ENCODE data around the gene ANKRD33.

ANKRD33 gene, protein sequence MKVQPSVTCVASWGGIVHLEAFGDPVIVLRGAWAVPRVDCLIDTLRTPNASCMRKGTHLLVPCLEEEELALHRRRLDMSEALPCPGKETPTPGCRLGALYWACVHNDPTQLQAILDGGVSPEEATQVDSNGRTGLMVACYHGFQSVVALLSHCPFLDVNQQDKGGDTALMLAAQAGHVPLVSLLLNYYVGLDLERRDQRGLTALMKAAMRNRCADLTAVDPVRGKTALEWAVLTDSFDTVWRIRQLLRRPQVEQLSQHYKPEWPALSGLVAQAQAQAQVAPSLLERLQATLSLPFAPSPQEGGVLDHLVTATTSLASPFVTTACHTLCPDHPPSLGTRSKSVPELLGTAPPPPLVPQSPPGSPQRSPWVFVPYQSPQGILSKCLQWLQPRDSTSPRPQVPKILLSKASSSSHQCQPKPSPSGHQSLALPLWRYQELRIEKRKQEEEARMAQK

DNA sequence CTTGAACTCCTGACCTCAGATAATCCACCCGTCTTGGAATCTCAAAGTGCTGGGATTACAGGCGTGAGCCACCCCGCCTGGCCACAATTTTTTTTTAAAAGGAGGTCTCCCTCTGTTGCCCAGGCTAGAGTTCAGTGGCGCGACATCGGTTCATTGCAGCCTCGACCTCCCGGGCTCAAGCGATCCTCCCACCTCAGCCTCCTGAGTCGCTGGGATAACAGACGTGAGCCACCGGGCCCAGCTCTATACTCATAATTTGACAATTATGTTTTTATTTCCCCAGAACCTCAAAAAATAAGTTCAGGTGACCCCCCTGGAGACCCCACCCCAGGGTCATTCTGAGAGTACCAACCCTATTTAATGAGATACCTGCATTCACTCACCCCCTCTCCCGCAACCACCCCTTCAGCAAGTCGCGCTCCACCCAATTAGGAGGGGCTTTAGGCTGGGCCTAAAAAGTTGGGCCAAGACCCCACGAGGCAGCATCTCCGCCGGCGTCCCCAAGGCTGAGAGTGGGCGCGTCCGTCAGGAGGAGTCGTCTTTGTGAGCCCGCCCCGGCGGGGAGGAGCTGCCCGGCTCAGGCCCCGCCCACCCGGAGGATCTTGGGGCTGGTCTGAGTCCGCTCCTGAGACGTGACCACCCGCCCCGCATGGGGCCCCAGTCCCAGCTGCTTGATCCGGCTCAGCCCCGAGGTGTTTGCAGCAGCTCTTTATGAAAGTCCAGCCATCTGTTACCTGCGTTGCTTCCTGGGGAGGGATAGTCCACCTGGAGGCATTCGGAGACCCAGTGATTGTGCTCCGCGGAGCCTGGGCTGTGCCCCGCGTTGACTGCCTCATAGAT, at the start of gene ANKRD33:
Gene ANKRD33 (plus strand): TSS at position 628 of the 840 bp plus-strand sequence. CDS start 84 bp downstream, at position 712.
- no peak for DNase-seq (ENCODE audit: low spot score)

DNA sequence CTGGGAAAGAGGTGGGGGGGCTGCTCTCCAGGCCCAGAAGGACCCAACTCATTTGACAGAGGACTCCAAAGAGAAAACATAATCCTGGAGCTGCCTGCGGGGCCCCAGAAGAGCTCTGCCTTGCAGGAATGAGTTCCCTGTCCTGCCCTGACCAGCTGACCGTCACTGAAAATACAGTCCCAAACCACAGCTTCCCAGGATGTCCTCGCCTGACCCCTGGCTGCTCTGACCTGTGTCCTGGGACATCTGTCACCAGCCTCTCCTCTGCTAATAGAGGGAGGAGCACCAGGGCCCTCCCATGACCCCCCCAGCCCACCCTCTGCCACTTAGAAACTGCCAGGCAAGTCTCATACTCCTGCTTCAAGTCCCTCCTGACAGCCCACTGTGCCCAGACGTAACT, 49.1 kb upstream of the ANKRD33 start:
- DNase-seq (ENCODE audit: low spot score): no peak

DNA sequence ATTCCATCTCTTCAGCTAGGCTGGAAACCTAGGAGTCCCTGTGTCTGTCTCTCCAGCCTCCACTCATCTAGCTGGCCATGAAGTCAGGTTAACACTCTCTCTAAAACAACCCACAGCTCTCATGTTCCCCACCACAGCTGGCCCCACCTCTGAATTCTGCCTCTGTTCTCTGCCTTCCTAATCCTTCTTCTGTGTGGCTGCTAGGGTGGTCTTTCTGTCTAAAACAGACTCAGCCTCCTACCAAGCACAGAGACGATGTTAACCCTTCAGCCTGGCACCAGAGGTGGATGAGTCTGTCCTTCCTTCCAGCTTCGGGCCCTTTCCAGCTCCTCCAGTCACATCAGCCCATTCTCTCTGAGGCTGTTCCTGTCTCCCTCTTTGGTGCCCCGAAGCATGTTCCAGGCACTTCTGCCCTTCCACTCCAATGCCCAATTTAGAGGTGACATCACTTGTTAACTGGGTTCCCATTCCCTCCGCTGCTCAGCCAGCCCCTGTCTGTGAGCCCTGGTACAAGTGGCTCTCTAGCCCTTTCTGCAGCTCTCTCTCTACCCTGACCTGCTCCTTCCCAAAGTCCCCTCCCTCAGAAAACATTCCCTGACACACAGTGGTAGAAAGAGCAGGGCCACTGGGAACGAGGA, 48.5 kb upstream of the ANKRD33 start:
- no peak for DNase-seq (ENCODE audit: low spot score)

DNA sequence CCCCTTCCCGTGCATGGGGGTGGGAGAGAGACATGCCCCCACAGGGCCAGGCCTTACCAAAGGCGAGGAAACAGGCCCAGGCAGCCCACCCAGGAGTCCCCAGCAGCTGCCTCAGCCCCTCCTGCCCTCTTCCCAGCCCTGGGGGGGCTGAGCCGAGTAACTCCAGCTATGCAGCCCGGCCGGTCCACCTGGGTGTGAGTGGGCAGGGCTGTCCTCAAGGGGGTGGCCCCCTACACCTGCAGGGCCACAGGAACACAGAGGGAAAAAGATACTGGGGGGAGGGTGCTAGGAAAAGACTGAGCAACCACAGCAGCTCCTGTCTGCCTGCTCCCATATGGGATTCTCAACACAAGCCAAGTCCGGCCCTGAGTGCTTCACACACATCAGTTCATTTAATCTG, 46.9 kb upstream of the ANKRD33 start:
- DNase-seq (ENCODE audit: low spot score): no peak

DNA sequence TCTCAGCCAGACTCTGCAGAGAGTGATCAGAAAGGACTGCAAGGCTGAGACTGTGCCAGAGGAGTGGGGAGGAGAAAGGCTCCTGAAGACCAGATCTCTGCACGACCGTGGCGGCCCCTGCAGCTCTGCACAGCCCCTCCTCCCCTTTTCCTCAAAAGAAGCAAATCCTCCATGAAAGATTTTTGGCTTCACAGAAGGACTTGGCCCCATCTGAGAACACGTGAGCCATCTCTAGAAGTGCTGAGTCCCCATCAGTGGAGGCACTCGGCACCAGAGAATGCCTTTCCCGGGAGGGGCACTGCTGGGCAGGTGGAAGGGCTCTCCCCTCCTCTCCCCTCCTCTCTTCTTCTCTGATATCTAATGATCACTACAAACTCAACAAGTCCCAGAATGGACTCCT, 46.2 kb upstream of the ANKRD33 start:
- no peak for DNase-seq (ENCODE audit: low spot score)

DNA sequence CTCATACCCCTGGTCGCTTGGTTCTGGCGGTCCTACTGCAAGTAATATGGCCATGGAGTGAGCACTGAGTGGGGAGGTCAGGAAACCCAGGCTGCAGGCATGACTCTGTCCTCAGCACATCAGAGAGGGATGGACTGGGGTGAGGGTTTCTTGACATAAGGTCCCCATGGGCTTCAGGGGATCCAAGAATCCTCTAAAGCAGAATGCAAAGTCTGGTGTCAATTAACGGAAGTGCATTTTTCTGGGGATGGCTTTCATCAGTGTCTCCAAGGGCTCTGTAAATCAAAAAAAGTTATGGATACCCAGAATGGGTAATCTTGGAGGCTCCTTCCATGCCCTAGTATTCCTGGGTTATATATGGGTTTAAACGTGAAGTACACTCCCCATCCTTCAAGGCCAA, 43.0 kb upstream of the ANKRD33 start:
- no peak for DNase-seq (ENCODE audit: low spot score)

DNA sequence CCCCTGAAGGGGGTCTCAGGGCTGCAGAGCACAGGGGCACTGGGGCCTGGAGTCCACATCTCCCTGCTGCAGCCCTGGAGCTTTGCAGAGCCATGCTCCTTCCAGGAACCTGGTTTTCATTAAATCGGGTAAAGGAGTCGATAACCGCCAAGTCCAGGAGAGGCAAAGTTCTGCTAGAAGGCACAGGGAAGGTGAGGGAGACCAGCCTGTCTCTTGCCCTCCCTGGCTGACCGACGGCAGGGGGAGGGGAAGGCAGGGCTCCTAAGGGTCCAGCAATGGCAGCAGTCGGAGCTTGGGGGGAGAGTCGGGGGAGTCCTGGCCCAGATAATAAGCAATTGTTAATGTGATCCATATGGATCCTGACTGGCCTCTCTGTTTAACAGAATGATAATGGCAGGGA, 42.4 kb upstream of the ANKRD33 start:
- DNase-seq (ENCODE audit: low spot score): no peak

DNA sequence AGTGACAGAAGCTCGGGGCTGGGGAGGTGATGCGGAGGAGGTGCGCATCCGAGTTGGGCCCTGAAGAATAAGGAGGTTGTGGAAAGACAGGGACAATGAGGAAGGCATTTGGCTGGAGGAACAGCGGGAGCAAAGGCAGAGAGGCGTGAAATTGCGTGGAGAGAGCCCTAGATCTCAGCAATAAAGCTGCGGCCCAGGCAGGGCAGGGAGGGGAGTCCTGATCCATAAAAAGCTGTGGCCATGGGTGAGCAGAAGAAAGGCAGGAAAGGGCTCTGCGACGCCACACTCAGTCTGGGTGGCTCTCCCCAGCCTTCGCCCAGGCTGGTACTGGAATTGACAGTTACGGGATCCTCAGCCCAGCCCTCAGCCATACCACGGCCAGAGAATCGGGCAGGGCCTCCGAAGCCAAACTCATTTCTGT, 41.6 kb upstream of the ANKRD33 start:
- no peak for DNase-seq (ENCODE audit: low spot score)

DNA sequence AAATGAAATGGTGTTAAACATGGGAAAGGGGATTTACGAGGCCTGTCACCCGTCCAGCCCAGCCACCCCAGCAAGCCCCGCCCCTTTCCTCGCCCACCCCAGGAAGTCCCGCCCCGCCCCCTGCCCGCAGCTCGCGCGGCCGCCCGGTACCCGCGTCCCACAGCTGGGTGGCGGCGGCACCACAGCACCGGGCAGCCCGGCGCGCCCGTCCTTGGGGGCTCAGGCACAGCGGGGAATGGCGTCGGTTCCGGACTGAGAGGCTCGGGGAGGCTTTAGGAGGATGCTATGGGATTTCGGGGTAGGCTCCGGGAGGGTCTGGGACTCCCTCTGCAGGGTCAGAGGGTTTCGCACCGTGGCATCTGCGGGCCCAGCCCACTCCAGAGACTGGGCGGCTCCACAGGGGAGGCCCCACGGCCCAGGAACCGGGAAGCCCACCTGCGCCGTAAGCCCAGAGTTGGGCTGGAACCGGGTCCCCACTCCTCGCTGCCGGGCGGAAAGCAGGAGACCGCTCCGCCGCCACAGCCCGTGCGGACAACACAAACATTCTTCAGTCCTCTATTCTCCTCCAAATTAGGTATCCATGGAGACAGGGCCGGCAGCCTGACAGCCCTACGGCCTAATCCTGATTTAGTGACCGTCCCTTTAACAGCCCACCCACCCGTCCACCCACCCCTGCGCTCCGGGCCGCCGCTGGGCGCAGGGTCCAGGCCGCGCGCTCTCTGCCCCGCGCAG, 40.8 kb upstream of the ANKRD33 start:
- DNase-seq (ENCODE audit: low spot score): no peak

DNA sequence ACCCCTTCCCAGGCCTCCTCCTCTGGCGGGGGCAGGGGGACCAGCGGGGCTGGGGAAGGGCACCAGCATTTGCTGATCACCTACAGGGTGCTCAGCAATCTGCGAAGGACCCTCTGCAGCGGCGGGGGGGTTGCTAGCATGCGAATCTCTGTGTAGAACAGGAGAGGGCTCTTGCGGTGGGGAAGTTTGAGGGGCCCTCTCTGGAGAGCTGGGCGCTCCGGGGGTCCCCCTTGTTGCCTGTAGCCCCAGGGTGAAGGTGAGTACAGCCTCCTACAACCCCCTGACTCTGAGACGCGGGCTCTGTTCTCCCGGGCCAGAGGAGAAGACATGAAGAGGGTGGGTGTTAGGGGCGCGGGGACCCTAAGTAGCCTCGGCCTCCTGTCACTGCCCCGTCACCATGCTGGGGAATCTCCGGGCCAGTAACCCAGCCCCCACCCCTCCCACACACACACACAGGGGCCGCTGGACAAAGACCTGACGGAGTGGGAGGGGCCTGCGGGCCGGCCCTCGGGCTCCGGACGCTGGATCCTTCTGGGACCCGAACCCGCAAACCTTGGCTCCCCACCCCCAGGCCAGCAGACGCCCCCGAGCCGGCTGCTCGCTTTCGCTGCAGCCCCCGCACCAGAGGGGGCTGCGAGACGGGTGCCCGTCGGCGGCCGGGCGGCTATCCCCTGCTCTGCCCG, 40.1 kb upstream of the ANKRD33 start:
- no peak for DNase-seq (ENCODE audit: low spot score)

DNA sequence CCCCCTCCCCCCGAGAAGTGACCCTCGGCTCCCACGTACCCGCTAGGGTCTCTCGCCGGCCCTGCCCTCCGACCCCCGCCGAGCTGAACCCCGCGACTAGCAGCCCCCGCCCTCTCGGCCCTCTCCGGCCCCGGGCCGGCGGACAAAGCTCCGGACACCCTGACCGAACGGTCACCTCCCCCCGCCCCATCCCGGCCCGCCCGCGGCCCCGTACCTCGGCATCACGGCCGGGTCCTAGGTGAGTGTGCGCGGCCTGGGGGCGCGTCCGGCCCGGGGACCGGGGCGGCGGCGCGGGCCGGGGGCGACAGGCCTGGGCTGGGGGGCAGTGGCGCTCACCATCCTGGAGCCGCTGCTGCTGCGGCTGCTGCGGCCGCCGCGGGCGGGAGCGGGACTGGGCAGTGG, 39.6 kb upstream of the ANKRD33 start, which contains the start of gene FIGNL2:
Gene FIGNL2 (minus strand): TSS at position 393 of the 402 bp plus-strand sequence. CDS start 26,305 bp downstream, outside the sequence.
- no peak for DNase-seq (ENCODE audit: low spot score)

DNA sequence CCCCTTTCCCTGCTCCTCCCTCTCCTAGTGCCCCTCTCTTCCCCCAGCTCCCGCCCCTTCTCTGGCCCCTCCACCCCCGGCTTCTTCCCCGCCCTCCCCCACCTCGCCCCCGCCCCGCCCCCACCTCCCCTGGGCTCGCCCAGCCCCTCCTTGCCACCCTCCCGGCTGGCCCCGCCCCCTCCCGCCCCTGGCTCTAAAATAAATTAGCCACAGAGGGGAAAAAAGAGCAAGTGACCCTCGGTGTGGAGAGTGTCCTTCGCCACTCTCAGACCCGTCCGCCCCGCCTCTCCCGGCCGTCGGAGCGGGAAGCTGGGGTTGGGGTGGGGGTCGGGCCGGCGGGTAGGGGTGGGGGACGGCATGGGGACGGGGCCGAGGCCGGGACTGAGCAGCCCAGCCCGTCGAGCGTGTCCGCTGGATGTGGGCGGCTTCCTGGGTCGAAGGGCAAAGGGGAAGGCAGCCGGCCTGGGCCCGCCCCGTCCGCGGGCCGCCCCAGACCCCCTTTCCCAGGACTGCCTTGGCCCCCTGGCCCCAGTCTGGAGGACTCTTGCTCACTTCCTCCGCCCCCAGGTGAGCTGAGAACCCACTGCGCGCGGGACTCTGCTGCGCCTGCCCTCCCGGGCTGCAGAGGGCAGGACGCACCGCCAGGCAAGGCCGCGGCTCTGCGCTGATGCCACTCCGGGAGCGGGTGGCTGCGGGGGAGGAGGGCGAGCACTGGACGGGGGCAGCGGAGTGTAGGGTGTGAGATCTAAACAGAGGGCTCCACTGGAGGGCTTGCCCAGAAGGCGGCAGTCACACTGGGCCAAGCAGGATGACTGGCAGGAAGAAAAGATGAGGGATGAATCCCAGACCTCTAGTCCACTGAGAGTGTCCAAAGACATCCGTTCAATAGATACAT, 38.8 kb upstream of the ANKRD33 start:
- no peak for DNase-seq (ENCODE audit: low spot score)

DNA sequence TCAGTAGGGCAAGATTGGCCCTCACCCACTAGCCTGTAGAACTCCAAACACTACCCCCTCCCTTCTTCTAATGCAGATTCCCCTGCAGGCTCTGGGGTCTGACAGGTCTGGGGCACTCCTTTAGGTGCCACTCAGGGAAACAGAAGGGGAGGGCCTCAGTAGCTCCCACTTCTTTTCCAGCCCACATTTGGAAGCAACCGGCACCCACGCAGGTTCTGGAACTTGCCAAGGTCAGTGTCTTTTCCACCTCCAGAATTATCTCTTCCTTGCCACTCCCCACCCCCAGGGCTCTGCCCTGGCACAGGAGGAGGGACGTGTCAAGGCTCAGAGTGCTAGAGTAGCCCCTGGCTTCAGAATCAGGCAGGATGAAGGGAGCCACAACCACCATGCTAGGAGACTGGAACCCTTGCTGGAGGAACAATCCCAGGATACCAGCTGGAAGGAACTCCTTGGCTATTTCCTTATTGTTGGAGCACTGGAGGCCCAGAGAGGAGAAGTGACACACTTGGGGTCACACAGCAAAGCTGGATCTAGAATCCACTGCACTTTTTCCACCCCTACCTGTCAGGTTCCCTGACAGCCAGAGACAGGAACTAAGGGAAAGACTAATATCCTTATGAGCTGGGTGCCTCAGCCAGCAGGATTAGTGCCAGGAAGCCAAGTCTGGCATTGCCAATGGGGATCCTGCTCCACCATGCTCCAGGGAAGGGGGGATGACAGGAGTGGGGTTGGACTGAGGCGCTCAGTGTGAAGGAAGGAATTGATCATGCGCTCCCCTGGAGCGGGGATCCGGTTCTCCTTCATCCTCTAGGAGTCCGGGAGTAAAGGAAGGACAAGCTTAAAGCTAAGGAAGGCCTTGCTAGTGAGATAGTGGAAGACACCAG, 37.6 kb upstream of the ANKRD33 start:
- no peak for DNase-seq (ENCODE audit: low spot score)

DNA sequence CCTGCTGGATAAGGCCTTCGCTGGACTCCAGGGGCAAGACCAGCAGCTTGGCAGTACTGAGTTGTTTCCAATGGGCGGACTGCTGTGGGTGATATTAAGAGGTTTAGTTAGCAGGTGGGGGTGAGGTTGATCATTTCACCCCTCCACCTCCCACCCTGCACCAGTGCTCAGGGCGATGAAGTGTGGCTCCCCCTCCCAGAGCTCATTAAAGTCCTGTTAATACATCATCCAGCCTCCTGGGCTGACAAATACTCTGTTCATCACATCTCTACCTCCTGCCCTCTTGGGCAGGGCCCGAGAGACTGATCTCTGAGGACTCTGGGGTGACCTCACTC, 37.0 kb upstream of the ANKRD33 start:
- no peak for DNase-seq (ENCODE audit: low spot score)

DNA sequence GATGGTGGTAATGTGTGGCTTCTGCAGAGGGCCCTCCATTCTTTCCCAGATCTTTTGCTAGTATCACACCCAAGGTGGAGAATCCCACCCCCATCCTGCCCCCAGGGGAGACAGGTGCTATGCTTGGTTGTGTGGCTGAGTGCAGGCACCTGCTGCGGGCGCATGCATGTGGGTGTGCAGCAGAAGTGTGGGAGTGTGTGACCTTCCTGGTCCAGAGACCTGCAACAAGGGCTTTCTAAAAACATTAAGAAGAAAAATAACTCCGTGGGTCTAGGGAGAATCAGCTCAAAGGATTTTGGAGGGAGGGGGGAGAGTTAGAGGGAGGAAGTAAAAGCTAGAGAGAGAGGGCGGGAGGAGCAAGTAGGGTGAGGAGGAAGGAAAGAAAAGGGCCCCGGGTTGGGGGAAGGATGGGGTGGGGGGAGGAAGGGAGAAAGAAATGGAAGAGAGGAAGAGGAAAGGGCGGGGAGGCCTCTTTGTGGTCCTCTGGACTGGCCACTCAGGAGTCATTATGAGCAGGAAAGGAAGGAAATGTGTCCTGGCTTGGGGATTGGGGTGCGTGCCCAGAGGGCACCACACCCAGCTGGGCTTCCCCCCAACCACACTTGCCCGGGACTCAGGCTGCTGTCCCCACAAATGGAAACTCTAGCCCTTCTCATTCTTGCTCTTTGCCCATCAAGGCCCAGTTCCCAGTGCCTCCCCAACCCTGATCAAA, 36.3 kb upstream of the ANKRD33 start:
- no peak for DNase-seq (ENCODE audit: low spot score)

DNA sequence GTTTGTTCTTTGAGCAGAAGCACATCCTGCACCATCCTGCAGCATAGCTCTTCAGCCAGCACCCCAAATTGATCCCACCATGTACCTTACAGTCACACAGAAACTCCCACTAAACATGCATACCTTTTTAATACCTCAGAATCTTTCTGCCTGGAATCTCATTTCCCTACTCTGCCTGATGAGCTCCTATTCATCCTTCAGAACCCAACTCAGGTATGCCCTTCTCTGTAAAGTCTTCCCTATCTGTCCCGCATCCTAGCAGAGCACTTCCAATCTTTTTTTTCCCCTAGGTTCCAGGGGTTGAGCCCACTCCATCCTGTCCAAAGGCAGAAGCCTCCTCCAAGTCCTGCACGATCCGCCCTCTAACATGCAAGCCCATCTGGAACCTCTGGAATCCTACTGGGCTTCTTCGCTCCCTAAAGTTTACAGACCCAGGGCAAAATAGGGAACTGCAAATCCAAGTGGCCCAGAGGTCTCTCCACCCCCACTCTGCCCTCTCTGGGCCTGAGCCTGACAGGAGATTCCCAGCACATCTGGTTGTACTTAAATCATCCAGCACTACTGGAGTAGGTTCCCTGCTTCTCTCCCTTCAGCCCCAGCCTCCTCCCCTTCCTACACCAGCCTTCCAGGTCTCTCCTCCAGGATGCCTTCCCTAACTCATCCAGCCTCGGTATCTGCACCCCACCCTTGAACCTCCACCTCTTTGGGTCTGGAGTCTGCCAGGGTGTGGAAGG, 35.3 kb upstream of the ANKRD33 start:
- no peak for DNase-seq (ENCODE audit: low spot score)

DNA sequence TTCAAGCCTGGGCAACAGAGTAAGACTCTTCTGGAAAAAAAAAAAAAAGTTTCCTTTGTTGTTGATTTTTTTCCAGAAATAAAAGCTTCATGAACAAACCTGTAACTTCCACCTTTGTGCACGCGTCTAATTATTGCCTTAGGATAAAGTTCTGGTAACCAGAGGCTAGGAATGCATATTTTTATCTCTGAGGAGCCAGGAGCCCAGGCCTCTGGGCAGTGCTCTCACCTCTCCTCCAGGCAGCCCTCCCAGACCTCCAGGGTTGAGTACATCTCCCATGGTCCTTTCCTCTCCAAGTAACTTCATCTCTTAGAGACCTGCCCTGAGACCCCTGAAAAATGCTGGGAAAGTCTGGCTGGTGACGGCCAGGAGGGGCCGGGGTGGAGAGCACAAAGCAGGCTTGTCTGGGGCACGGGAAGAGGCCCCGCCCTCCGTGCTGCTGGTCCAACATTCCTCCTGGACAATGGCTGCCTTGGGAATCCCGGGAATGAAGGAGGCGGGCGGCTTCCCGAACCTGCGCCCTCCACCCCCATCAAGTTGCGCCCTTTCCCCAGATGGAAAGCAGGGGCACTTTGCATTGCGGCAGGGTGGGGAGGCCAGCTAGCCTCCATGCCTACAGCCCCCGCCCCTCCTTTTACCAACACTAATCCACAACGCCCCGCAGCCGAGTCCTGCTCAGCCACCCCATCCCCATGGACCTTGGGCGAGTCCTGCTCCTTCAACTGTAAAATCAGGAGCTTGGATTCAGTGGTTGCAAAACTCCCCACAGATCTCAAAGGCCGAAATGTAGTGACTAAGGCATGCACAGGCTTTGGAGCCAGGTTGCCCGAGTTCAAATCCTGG, 32.1 kb upstream of the ANKRD33 start:
- no peak for DNase-seq (ENCODE audit: low spot score)

Data from Ammon's horn (tissue), 1 donor.